ENCODE results near the gene DNER.
"Not testable (repeated sequence)": the region's sequence is repeated elsewhere in the genome, so short reads cannot be mapped to it uniquely, and the experiment has no call there.

The DNER gene

GRCh38 chr2:229715895-229716507, 1.6 kb upstream of the DNER start:
- peak; percentile 55 for DNase-seq

- no peak for DNase-seq
Observed at GRCh38 chr2:229714736-229715541, 584 bp upstream of the DNER start.

DNA sequence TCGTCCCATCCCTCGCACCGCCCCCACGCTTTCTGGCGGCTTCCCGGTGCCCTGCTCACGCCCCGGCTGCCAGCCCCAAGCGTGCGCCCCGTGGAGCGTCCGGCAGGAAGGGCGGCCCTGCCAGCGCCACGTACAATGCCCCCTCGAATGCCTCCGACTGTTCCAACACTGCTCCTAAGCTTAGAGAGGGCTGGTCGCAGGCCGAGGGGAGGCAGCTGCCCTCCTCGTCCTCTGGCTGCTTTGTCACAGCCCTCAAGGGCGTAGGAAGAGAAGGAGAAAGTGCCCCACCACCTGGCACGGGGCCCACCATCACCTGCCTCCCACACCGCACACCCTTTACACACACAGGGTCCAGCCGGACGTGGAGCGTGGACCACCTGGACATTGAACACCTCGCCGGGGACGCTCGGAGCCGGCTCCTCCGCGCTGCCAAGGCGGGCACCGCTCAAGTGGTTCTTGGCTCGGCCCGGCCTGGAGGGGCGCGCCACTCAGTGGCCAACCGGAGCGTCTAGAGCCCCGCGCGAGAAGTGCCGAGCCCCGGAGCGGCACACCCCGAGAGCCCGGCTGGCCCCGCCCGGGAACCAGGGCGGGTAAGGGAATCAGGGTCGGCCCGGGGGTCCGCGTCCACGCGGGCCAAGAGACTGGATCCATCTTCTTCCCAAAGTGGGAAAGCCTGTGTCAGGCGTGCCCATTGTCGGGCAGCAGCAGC, 830 bp downstream of the DNER start:
- DNase-seq, result no peak

GRCh38 chr2:229712136-229712535, 2.2 kb downstream of the DNER start:
- no peak for DNase-seq

GRCh38 chr2:229708335-229708734, 6.0 kb downstream of the DNER start:
- DNase-seq, result no peak

- DNase-seq, result no peak
Observed at GRCh38 chr2:229703909-229704630, 10.3 kb downstream of the DNER start.

DNA sequence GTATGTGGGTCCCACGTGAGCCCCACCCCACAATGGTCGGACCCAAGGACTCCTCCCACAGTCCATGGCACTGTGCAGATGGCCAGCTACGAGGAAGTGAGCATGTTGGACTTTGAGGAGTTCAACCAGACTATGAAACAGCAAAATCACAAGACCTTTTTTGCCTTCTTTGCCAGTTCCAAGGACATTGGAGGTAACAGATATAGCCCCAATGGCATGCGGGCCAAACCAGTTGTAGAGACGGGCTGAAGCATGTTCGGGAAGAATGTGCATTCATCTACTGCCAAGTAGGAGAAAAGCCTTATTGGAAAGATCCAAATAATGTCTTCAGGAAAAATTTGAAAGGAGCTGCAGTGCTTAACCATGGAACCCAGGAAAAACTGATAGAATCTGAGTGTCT, 12.6 kb downstream of the DNER start:
- DNase-seq, result no peak

DNA sequence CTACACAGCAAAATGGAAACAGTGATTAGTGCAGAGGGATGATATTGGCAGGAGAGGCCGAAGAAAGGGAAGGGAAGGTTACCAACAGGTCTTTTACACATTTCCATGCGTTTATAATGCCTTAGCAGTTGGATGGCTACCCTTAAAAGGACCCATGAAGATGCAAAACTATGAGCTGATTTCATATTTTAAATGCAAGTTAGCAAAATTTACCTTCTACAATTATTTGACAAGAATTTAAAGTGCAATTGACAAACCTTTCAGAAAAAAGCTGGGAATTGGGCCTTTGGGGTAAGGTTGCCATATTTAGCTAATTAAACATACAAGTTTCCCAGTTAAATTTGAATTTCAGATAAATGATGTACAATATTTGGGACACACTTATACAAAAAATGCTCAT, 13.3 kb downstream of the DNER start:
- no peak for DNase-seq

- DNase-seq, result no peak
Observed at GRCh38 chr2:229695961-229696360, 18.4 kb downstream of the DNER start.

DNA sequence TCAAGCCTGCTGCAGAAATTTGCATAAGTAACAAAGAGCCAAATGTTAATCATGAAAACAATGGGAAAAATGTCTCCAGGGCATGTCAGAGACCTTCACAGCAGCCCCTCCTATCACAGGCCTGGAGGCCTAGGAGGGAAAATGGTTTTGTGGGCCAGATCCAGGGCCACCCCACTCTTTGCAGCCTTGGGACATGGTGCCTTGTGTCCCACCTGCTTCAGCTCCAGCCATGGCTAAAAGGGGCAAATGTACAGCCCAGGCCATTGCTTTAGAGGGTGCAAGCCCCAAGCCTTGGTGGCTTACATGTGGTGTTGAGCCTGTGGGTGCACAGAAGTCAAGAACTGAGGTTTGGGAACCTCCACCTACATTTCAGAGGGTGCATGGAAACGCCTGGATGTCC, 20.5 kb downstream of the DNER start:
- DNase-seq, result not testable (repeated sequence)

DNA sequence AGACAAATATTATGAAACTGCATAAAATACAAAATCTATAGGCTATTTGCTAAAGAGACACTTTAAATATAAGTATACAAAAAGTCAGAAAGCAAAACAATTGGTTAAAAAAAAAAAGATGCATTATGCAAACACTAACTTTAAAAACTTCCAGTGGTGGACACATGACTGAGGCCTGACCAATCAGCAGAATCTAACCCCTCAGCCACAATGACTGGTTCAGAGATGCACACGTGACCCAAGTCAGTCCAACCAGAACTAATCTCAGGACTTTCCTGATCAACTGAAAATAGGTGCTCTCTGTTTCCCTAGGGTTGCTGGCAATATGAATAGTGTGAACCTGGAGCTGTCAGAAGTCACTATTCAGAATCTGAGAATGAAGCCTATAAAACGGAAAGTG, 22.7 kb downstream of the DNER start:
- no peak for DNase-seq

DNA sequence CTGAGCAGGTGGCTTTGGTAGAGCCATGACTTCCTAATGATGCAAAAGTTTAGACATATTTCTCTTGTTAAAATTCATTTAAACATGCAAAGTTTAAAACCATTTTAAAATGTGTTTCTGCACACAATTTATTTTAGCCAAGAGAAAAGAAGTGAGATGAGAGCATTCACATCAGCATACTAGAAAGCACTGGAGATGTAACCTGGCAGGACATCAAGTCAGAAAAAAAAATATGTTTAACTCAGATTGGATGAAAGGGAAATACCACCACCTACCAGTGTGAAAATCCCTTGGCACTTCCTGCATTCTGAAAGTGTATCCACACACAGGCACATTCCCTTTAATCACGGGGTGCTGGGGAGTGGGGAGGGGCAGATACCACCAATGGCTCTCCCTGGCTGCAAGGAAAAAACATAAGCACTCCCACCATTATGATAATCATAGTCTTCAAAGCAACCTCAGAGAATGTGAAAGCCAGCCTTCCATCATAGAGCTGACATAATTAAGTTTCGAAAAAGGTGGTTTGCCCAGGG, 25.0 kb downstream of the DNER start:
- no peak for DNase-seq

DNA sequence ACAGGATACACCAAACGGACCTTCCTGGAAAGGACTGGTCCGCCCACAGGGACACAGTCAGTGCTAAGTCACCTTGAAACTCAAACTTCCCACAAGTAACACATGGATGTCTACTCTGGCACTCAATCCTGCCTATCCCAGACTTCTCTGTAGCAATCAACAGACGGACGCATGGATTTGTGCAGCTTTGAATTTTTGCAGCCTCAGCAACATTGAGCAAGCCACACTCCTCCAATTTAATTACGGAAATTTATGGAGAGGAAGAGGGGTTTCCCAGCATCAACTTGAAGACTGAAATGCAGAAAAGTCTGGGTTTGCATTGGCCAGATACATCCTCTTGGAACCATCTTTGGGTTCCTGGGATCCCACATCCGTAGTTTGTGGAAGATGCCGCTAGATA, 26.2 kb downstream of the DNER start:
- DNase-seq, result no peak

- no peak for DNase-seq
Observed at GRCh38 chr2:229686122-229686919, 28.0 kb downstream of the DNER start.

- DNase-seq, result no peak
Observed at GRCh38 chr2:229684942-229685562, 29.3 kb downstream of the DNER start.

- DNase-seq, result no peak
Observed at GRCh38 chr2:229679393-229680125, 34.8 kb downstream of the DNER start.

- DNase-seq, result no peak
Observed at GRCh38 chr2:229675569-229675968, 38.8 kb downstream of the DNER start.

DNA sequence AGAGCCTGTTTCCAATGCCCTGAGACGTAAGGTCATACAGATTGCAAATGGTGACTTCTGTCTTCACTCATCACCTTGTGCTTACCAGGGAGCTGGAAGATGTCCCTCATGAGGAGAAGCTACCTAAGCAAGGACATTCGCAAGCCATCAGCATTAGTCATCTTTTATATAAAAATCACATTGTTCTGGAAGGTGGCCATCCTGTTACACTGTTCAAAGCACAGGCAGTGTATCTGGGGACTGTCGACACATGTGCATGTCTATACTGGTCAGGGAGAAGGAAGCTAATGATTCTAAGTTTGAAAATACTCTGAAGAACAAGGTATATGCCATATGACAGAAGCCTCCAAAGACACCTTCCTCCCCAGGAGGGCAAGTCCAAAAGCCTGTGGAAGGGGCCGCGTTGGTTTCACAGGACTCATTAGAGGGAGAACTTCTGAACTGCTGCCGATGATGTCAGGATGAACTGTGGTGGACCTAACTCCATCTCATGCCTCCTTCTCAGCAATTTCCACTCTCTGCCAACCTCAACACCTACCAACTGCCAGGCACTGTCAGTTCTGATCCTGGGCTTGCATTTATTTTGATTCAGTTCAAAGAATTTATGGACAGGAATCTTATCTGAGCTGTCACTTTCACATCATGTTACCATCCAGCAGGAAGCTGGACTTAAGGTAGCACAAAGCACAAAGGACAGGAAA, 39.4 kb downstream of the DNER start:
- no peak for DNase-seq

- no peak for DNase-seq
Observed at GRCh38 chr2:229673676-229674075, 40.7 kb downstream of the DNER start.

- DNase-seq, result no peak
Observed at GRCh38 chr2:229672021-229672420, 42.3 kb downstream of the DNER start.

Data from NCI-H2227 treated with DMSO at 0.1 percent for 48 hours (cell line).